GM23338 (cell line): ENCODE measurements around the gene ZNF711. TPM values are rescaled to one million over a fixed set of nuclear protein-coding genes. Genes with fewer than 3 reads are reported as not detected.

Source experiments
- ATAC-seq: fragments of 200-7000 bp; cut with Tn5 transposase; 3 replicates; pipeline ENCODE4 v1.9.1; 2020
- DNase-seq: peaks from one replicate; pipeline ENCODE4 v3.0.0-alpha.2; 2015; ENCODE audit warnings: low spot score
- H2AFZ ChIP-seq: fragments of 200-600 bp; sonication (generic); 2 replicates; pipeline ENCODE4 v1.8.0; 2016; ENCODE audit warnings: antibody characterized with exemption, mild to moderate bottlenecking, moderate library complexity
- H3F3A ChIP-seq: fragments of 200-600 bp; sonication (generic); replicated peaks from 2 replicates; pipeline ENCODE4 v1.8.0; 2017; ENCODE audit warnings: antibody characterized with exemption, mixed run types, low read depth
- H3K27ac ChIP-seq: fragments of 200-600 bp; sonication (generic); 2 replicates; pipeline ENCODE4 v1.6.1; 2016; ENCODE audit warnings: low read depth
- H3K27me3 ChIP-seq: fragments of 200-600 bp; sonication (generic); 2 replicates; pipeline ENCODE4 v1.8.0; 2016; ENCODE audit warnings: mild to moderate bottlenecking, mixed run types, moderate library complexity; ENCODE audit not compliant: insufficient read depth
- H3K36me3 ChIP-seq: fragments of 200-600 bp; sonication (generic); 2 replicates; pipeline ENCODE4 v1.8.0; 2016; ENCODE audit warnings: mild to moderate bottlenecking; ENCODE audit not compliant: insufficient read depth
- H3K4me1 ChIP-seq: fragments of 200-600 bp; sonication (generic); 2 replicates; pipeline ENCODE4 v1.8.0; 2016; ENCODE audit warnings: mild to moderate bottlenecking, moderate library complexity; ENCODE audit not compliant: insufficient read depth
- H3K4me2 ChIP-seq: fragments of 200-600 bp; sonication (generic); 2 replicates; pipeline ENCODE4 v1.7.1; 2017; ENCODE audit warnings: mixed run types
- H3K4me3 ChIP-seq: fragments of 200-600 bp; sonication (generic); 2 replicates; pipeline ENCODE4 v1.6.1; 2016; ENCODE audit warnings: mixed run types
- H3K79me2 ChIP-seq: fragments of 200-600 bp; sonication (generic); replicated peaks from 2 replicates; pipeline ENCODE4 v1.8.0; 2017; ENCODE audit warnings: mild to moderate bottlenecking; ENCODE audit not compliant: insufficient read depth
- H3K9me2 ChIP-seq: fragments of 200-600 bp; sonication (generic); 2 replicates; pipeline ENCODE4 v1.8.0; 2017; ENCODE audit not compliant: insufficient read depth
- H4K20me1 ChIP-seq: fragments of 200-600 bp; sonication (generic); replicated peaks from 2 replicates; pipeline ENCODE4 v1.8.0; 2017; ENCODE audit warnings: mild to moderate bottlenecking; ENCODE audit not compliant: insufficient read depth
- H3K27ac Mint-ChIP-seq: 2 replicates; pipeline ENCODE4 v1.8.0; 2020; ENCODE audit warnings: inconsistent platforms, mild to moderate bottlenecking, moderate library complexity, mixed read lengths
- H3K27me3 Mint-ChIP-seq: 3 replicates; pipeline ENCODE4 v1.8.0; 2022; ENCODE audit warnings: low read depth, mild to moderate bottlenecking, moderate library complexity, mixed read lengths, inconsistent platforms; ENCODE audit not compliant: insufficient read depth, poor library complexity
- H3K36me3 Mint-ChIP-seq: 3 replicates; pipeline ENCODE4 v1.8.0; 2021; ENCODE audit warnings: low read depth, mild to moderate bottlenecking, inconsistent platforms, moderate library complexity, mixed read lengths
- H3K4me1 Mint-ChIP-seq: 3 replicates; pipeline ENCODE4 v1.8.0; 2020; ENCODE audit warnings: mild to moderate bottlenecking, inconsistent platforms, mixed read lengths
- H3K4me3 Mint-ChIP-seq: 3 replicates; pipeline ENCODE4 v1.8.0; 2021; ENCODE audit warnings: moderate library complexity, mild to moderate bottlenecking, inconsistent platforms, mixed read lengths
- H3K9me3 Mint-ChIP-seq: 3 replicates; pipeline ENCODE4 v1.8.0; 2020; ENCODE audit warnings: moderate library complexity, mild to moderate bottlenecking, inconsistent platforms, mixed read lengths
- CREB1 ChIP-seq: fragments of 250-450 bp; sonication (Bioruptor Pico); IDR thresholded peaks from 2 replicates; pipeline ENCODE4 v1.5.0; 2020; ENCODE audit warnings: low read depth, mild to moderate bottlenecking, moderate library complexity
- CTCF ChIP-seq, 2 experiments: fragments of 200-600 bp in 1 of 2; sonication (generic) in 1 of 2; conservative IDR thresholded peaks; 2 replicates each; pipeline versions ENCODE4 v1.5.1 to v1.6.1; 2016 to 2017; ENCODE audit warnings: antibody characterized with exemption in 2 of 2, low read depth in 2 of 2, mild to moderate bottlenecking in 2 of 2, moderate library complexity in 1 of 2
- EZH2 ChIP-seq: fragments of 200-600 bp; sonication (generic); IDR thresholded peaks from one replicate; pipeline ENCODE4 v1.8.0; 2017; ENCODE audit warnings: antibody characterized with exemption, mild to moderate bottlenecking, low read depth; ENCODE audit not compliant: unreplicated experiment
- NANOG ChIP-seq: IDR thresholded peaks from 2 replicates; pipeline ENCODE4 v1.6.1; 2016; ENCODE audit warnings: antibody characterized with exemption, borderline replicate concordance
- POLR2AphosphoS5 ChIP-seq: IDR thresholded peaks from 2 replicates; pipeline ENCODE4 v1.6.1; 2016; ENCODE audit warnings: antibody characterized with exemption, low read depth
- REST ChIP-seq: IDR thresholded peaks from one replicate; pipeline ENCODE4 v1.6.1; 2018; ENCODE audit warnings: antibody characterized with exemption; ENCODE audit not compliant: unreplicated experiment
- STAT1 ChIP-seq: IDR thresholded peaks from one replicate; pipeline ENCODE4 v1.6.1; 2016; ENCODE audit warnings: antibody characterized with exemption; ENCODE audit not compliant: unreplicated experiment
- ZNF114 ChIP-seq: fragments of 250-450 bp; sonication (Bioruptor Pico); IDR thresholded peaks from 2 replicates; pipeline ENCODE4 v1.5.0; 2020; ENCODE audit warnings: mild to moderate bottlenecking, moderate library complexity
- ZNF331 ChIP-seq: fragments of 250-450 bp; sonication (Bioruptor Pico); IDR thresholded peaks from 2 replicates; pipeline ENCODE4 v1.5.0; 2020; ENCODE audit warnings: low read depth, mild to moderate bottlenecking, moderate library complexity
- ZNF462 ChIP-seq: fragments of 250-450 bp; sonication (Bioruptor Pico); IDR thresholded peaks from 2 replicates; pipeline ENCODE4 v1.5.0; 2020; ENCODE audit warnings: mild to moderate bottlenecking, moderate library complexity
- polyA plus RNA-seq: library from polyadenylated mRNA; unstranded; fragments of >200 nt; fragmentation: Nextera tagmentation; extraction: Ambion mirVana; gene quantifications from 2 replicates; pipeline ENCODE4 v1.2.1, GENCODE V29; 2016
- total RNA-seq: library from RNA; depleted of rRNA; stranded (reverse); fragments of >200 nt; shearing (Covaris generic); gene quantifications from 2 replicates; pipeline ENCODE4 v1.2.3, GENCODE V29; 2014

ZNF711 gene
- total and polyA plus RNA-seq, 2 experiments from 2014 or later: 12.2 to 20.0 TPM

GRCh38 chrX:85213792-85214530 lies 29.8 kb upstream of the ZNF711 start (continued):
- TF ChIP-seq ZNF114 (CRISPR knock-in tag) (no peak), CREB1 (CRISPR knock-in tag) (no peak), CTCF (conservative IDR thresholded peaks at IDR 0.05; ENCODE audit: low read depth in 2 of 2) (no peak), POLR2AphosphoS5 (no peak), NANOG (no peak)

- Histone ChIP-seq H3K4me1 (no peaks in the 10 kb centered on the region), H3K36me3 (no peaks in the 10 kb centered on the region), H3F3A (no peaks in the 10 kb centered on the region), H3K4me2 (no peak overlapping the region), H3K27me3 (no peaks in the 10 kb centered on the region), H2AFZ (no peak overlapping the region), H4K20me1 (no peaks in the 10 kb centered on the region), H3K27ac (no peak overlapping the region), H3K4me3 (no peak overlapping the region), H3K79me2 (no peaks in the 10 kb centered on the region), H3K9me2 (no peaks in the 10 kb centered on the region)
- no peaks in the 10 kb centered on the region for H3K4me1 Mint-ChIP-seq
- DNase-seq: no peak
- peaks cover 1% of the 10 kb centered on the region for H3K27me3 Mint-ChIP-seq
- H3K27ac Mint-ChIP-seq: no peak overlapping the region
- no peak for ATAC-seq
- no peaks in the 10 kb centered on the region for H3K9me3 Mint-ChIP-seq
- no peak overlapping the region for H3K4me3 Mint-ChIP-seq
- no peaks in the 10 kb centered on the region for H3K36me3 Mint-ChIP-seq
- TF ChIP-seq CTCF (conservative IDR thresholded peaks at IDR 0.05; ENCODE audit: low read depth in 2 of 2): no peak
- TF ChIP-seq POLR2AphosphoS5: no peak
- no peak for TF ChIP-seq REST
- TF ChIP-seq NANOG: no peak
- TF ChIP-seq ZNF462: no peak
- TF ChIP-seq EZH2: no peak
- no peak for TF ChIP-seq STAT1
- TF ChIP-seq ZNF331: no peak
Measured at GRCh38 chrX:85215946-85216345, 27.8 kb upstream of the ZNF711 start.
